Liver (tissue), 9 donors: ENCODE results near the gene KIAA0513. TPM values are rescaled to one million over a fixed set of nuclear protein-coding genes. Genes with fewer than 3 reads are reported as not detected.

Experiments
- DNase-seq: peaks from one replicate; pipeline ENCODE4 v3.0.0-alpha.2; 2017; ENCODE audit warnings: low spot score
- H3K27ac ChIP-seq, 2 donors: one replicate each; pipeline ENCODE4 v1.7.0; 2013; ENCODE audit warnings: inconsistent platforms in 2 of 2, low read length in 2 of 2, control low read depth in 1 of 2, low read depth in 1 of 2, mild to moderate bottlenecking in 1 of 2
- H3K27me3 ChIP-seq, 4 donors: one replicate each; pipeline versions ENCODE4 v1.6.1 to v1.7.0; 2013; ENCODE audit warnings: low read length in 3 of 4, inconsistent platforms in 1 of 4, mild to moderate bottlenecking in 1 of 4, moderate library complexity in 1 of 4; ENCODE audit not compliant: control insufficient read depth in 4 of 4, insufficient read depth in 4 of 4
- H3K36me3 ChIP-seq, 4 donors: one replicate each; pipeline versions ENCODE4 v1.6.1 to v1.7.0; 2013; ENCODE audit warnings: low read length in 3 of 4, mild to moderate bottlenecking in 3 of 4, low read depth in 1 of 4, moderate library complexity in 1 of 4; ENCODE audit not compliant: control insufficient read depth in 4 of 4, insufficient read depth in 3 of 4
- H3K4me1 ChIP-seq, 4 donors: one replicate each; pipeline versions ENCODE4 v1.6.1 to v1.7.0; 2013; ENCODE audit warnings: low read length in 3 of 4, mild to moderate bottlenecking in 3 of 4, moderate library complexity in 1 of 4; ENCODE audit not compliant: control insufficient read depth in 4 of 4, insufficient read depth in 4 of 4
- H3K4me3 ChIP-seq, 3 donors: one replicate each; pipeline versions ENCODE4 v1.6.1 to v1.7.0; 2013; ENCODE audit warnings: low read length in 3 of 3, control low read depth in 1 of 3, low read depth in 1 of 3, mild to moderate bottlenecking in 1 of 3
- H3K9ac ChIP-seq, 2 donors: one replicate each; pipeline ENCODE4 v1.7.0; 2013; ENCODE audit warnings: low read length in 2 of 2, mild to moderate bottlenecking in 2 of 2, moderate library complexity in 2 of 2, control low read depth in 1 of 2, low read depth in 1 of 2
- H3K9me3 ChIP-seq, 4 donors: one replicate each; pipeline versions ENCODE4 v1.6.1 to v1.7.0; 2013; ENCODE audit warnings: low read length in 3 of 4; ENCODE audit not compliant: control insufficient read depth in 4 of 4
- CTCF ChIP-seq: fragments of 150-350 bp; IDR thresholded peaks from 2 replicates; pipeline ENCODE4 v1.5.1; 2017; ENCODE audit warnings: improper control_type of control experiment, low read depth, low read length; ENCODE audit not compliant: missing input control
- EGR1 ChIP-seq, 2 donors: IDR thresholded peaks; 2 replicates each; pipeline ENCODE4 v1.6.1; 2016 to 2018; ENCODE audit warnings: antibody characterized with exemption in 2 of 2, low read depth in 2 of 2
- FOXA1 ChIP-seq: IDR thresholded peaks from 2 replicates; pipeline ENCODE4 v1.6.1; 2016; ENCODE audit warnings: antibody characterized with exemption
- FOXA2 ChIP-seq: IDR thresholded peaks from 2 replicates; pipeline ENCODE4 v1.6.1; 2016; ENCODE audit warnings: antibody characterized with exemption
- HNF4A ChIP-seq, 2 donors: conservative IDR thresholded peaks; 2 replicates each; pipeline ENCODE4 v1.6.1; 2016; ENCODE audit warnings: antibody characterized with exemption in 2 of 2, mild to moderate bottlenecking in 2 of 2
- HNF4G ChIP-seq: IDR thresholded peaks from 2 replicates; pipeline ENCODE4 v1.6.1; 2016; ENCODE audit warnings: antibody characterized with exemption
- RAD21 ChIP-seq, 2 donors: IDR thresholded peaks; 2 replicates each; pipeline ENCODE4 v1.6.1; 2016; ENCODE audit warnings: antibody characterized with exemption in 2 of 2, mild to moderate bottlenecking in 2 of 2
- REST ChIP-seq: IDR thresholded peaks from 2 replicates; pipeline ENCODE4 v1.6.1; 2016; ENCODE audit warnings: antibody characterized with exemption, mild to moderate bottlenecking
- RXRA ChIP-seq, 2 donors: IDR thresholded peaks; 2 replicates each; pipeline ENCODE4 v1.6.1; 2017 to 2018; ENCODE audit warnings: antibody characterized with exemption in 2 of 2, mild to moderate bottlenecking in 1 of 2
- TAF1 ChIP-seq: conservative IDR thresholded peaks from 2 replicates; pipeline ENCODE4 v1.6.1; 2016; ENCODE audit warnings: antibody characterized with exemption, mild to moderate bottlenecking
- YY1 ChIP-seq: IDR thresholded peaks from 2 replicates; pipeline ENCODE4 v1.6.1; 2016; ENCODE audit warnings: antibody characterized with exemption, mild to moderate bottlenecking
- ZBTB33 ChIP-seq: IDR thresholded peaks from 2 replicates; pipeline ENCODE4 v1.6.1; 2016; ENCODE audit warnings: antibody characterized with exemption
- WGBS: extraction: QIAGEN DNeasy Blood & Tissue Kit; methylation state at CpG from one replicate; pipeline ENCODE4 v1.1.7; 2013; 5-methylcytosine and 5-hydroxymethylcytosine counted together
- polyA plus RNA-seq, 2 donors: library from polyadenylated mRNA; stranded (reverse) in 1 of 2; unstranded in 1 of 2; fragments of 200-250 nt in 1 of 2; fragments of >200 nt in 1 of 2; fragmentation: Nextera tagmentation in 1 of 2; extraction: Ambion mirVana in 1 of 2; gene quantifications; one replicate each; pipeline versions ENCODE4 v1.2.1 to v1.2.3, GENCODE V29; 2013 to 2015
- total RNA-seq, 2 donors: library from RNA; depleted of rRNA; stranded (reverse); fragments of >200 nt; gene quantifications; one replicate each; pipeline ENCODE4 v1.2.3, GENCODE V29; 2014
- TF ChIP-seq, protein P1 (sequence below): IDR thresholded peaks from 2 replicates; pipeline ENCODE4 v1.6.1; 2016; ENCODE audit warnings: antibody characterized with exemption
- donor health status: healthy.
- donor health status: healthy.
- donor health status: healthy.
- donor health status: healthy.
- donor health status: healthy.

Gene KIAA0513
- total and polyA plus RNA-seq, 4 donors, result 1.5 to 5.9 (median 2.9) TPM

DNA sequence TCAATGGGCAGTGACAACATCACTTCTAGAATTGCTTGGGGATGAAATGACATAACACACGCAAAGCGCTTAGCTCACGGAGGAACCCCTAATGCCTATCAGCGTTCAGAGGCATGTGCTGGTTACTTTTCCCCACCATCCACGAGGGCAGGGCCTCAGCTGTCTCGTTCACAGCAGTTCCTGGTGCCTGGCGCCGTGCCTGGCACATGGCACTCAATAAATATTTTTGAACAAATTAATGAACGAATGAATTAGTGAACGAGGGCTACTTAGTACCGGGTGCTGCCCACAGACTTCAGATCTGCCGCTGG lies 98.8 kb downstream of the KIAA0513 start:
- Histone ChIP-seq H3K9me3 (no peaks in the 10 kb centered on the region), H3K4me1 (peaks cover 0 to 5% (median 1%) of the 10 kb centered on the region in 4 donors), H3K27ac (no peak overlapping the region), H3K4me3 (no peak overlapping the region), H3K36me3 (no peaks in the 10 kb centered on the region), H3K27me3 (no peaks in the 10 kb centered on the region), H3K9ac (no peak overlapping the region)
- no peak for DNase-seq
- no peak for TF ChIP-seq FOXA1
- TF ChIP-seq, protein P1, sequence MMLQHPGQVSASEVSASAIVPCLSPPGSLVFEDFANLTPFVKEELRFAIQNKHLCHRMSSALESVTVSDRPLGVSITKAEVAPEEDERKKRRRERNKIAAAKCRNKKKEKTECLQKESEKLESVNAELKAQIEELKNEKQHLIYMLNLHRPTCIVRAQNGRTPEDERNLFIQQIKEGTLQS, result no peak
- no peak for TF ChIP-seq RXRA (IDR thresholded peaks at IDR 0.05)
- no peak for TF ChIP-seq EGR1 (IDR thresholded peaks at IDR 0.05; ENCODE audit: low read depth in 2 of 2)
- no peak for TF ChIP-seq REST
- no peak for TF ChIP-seq RAD21 (IDR thresholded peaks at IDR 0.05)
- WGBS, result 78% methylated on average over 12 of the region's 12 CpGs

DNA sequence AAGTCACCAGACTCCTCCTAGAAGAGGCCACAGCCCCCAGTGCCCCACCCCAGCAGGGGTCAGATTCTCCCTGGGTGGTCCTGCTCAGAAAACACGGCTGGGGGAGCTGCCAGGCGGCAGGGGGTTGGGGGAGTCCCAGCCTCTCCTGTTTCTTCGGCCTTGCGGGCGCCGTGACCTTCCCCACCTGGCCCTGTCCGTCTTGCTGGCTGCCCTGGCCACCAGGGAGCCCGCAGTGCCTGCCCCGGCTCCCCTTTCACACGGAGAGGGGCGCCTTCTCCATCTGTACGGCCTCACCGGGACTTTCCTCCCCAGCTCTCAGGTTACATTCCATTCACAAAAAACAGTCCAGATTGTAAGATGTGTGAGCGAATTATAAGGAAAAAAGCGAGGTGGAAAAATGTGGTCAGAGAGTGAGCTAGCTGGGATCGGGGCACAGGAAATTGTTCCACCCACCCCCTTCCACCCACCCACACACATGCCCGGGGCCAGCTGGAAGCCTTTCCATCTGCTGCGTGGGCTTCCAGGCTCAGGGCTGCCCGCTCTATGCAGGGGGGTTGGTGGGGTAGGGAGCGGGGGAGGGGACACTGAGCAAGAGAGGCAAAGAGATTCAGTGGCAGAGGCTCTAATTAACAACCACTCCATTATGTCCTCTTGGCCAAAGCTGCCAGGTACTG lies 99.2 kb downstream of the KIAA0513 start:
- 54% methylated on average over 20 of the region's 20 CpGs for WGBS
- no peak for DNase-seq
- Histone ChIP-seq H3K9ac (no peak overlapping the region), H3K36me3 (no peaks in the 10 kb centered on the region), H3K27me3 (no peaks in the 10 kb centered on the region), H3K4me3 (no peak overlapping the region), H3K9me3 (no peaks in the 10 kb centered on the region), H3K27ac (no peak overlapping the region), H3K4me1 (peaks cover 0 to 5% (median 1%) of the 10 kb centered on the region in 4 donors)
- TF ChIP-seq TAF1 (no peak), ZBTB33 (no peak)

DNA sequence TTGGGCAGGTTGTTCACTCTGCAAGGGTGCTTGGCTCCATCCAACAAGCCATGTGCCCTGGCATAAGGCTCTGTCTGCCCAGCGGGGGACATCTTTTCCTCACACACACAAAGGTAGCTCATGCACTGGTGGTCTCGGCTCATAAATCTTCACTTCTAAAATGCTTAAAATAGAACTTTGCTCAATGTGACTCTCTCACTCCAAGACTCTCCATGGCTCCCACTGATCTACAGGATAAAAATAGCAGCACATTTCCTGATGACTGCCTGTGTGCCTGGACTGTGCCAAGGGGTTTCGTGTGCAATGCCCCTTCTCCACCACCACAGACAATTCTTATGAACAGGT lies 99.8 kb downstream of the KIAA0513 start:
- Histone ChIP-seq H3K4me1 (peaks cover 0 to 5% (median 1%) of the 10 kb centered on the region in 4 donors), H3K4me3 (no peak overlapping the region), H3K9ac (no peak overlapping the region), H3K27me3 (no peaks in the 10 kb centered on the region), H3K36me3 (no peaks in the 10 kb centered on the region), H3K27ac (no peak overlapping the region), H3K9me3 (no peaks in the 10 kb centered on the region)
- WGBS, result 87% methylated on average over 3 of the region's 3 CpGs
- TF ChIP-seq RXRA (IDR thresholded peaks at IDR 0.05), result no peak
- TF ChIP-seq HNF4A (conservative IDR thresholded peaks at IDR 0.05), result no peak
- no peak for TF ChIP-seq EGR1 (IDR thresholded peaks at IDR 0.05; ENCODE audit: low read depth in 2 of 2)
- no peak for TF ChIP-seq HNF4G
- no peak for TF ChIP-seq CTCF
- TF ChIP-seq YY1, result no peak
- no peak for TF ChIP-seq FOXA2
- TF ChIP-seq, protein P1, result no peak
- TF ChIP-seq REST, result no peak
- no peak for DNase-seq
